Hematopoietic multipotent progenitor cell treated with erythropoietin and hydrocortisone succinate and interleukin-3 and kit ligand, for 17 days (in vitro differentiated cells): ENCODE data around the gene RBMS2.

Experiments
- DNase-seq: peaks from one replicate; pipeline ENCODE4 v3.0.0-alpha.2; 2015; ENCODE audit warnings: low spot score

RBMS2 gene

DNA sequence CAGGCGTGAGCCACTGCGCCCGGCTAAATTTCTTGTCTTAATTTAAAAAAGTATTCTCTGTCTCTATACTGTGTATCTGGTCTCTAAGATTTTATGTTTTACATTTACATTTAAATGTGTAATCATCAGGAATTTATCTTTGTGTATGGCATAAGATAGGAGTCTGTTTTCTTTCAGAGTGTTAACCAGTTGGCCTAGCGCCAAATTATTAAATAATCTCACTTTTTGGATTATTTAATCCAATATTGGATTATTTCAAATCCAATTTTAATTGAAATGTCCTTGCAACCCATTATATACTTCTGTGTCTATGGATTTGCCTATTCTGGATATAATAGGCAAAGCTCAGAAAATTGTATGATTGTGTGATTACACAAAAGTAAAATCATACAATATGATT lies 63.5 kb downstream of the RBMS2 start:
- DNase-seq: no peak

DNA sequence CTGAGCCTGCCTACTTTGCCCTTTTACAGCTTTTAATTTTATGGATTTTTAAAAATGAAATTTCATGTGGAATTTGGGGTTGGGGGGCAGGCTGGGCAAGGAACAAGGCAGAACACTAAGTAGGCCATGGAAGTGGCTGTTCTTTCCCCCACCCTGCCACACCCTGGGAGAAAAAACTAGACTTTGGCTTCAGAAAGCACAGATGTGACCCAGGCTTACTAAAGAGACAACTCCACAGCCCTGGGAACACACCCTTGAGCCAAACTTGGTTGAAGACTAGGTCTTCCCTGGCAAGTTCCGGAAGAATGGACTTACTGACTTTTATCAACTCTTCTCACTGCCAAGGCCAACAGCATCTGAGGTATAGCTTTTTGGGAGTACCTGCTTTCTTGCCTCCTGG lies 68.2 kb downstream of the RBMS2 start:
- no peak for DNase-seq

DNA sequence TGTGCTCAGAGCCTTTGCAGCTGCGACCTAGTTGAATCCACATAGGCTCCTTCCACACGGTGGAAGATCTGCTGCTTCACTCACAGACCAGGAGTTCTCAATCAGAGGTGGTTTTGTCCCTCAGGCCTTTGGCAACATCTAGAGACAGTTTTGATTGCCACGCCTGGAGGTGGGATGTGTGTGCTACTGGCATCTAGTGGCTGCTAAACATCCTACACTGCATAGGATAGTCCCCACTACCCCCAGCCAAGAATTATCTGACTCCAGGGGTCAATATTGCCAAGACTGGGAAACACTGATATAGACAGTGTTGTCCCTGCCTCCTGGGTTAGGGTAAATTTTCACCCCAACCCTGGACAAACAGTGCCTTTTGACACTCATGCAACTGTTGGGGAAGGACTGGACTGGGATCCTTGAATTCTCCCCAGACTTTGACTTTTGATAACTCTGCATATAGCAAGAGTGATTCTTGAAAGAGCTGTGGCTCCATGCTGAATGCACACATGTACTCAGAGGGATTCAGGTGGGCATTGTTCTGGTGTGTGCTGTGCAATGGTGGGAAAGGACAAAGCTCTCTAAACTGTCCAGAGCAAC lies 68.7 kb downstream of the RBMS2 start:
- DNase-seq: peak; percentile 26

DNA sequence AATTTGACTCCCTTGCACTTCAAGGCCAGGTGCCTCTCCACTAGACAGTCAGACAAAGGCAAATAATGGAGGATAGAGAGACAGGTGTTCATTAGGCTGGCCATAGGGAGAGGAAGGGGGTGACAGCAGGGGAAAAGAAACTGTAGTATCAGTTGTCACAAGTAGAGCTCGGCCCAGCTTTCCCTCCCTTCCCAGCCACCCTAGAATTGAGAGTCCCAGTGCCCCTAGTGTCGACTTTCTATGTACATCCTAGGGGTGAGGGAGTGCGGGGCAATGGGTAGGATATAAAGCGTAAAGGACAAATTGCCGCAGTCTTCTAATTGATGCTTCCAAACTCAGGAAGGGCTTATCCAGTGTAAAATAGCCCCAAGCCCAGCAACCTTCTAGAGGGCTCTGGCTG lies 69.5 kb downstream of the RBMS2 start:
- no peak for DNase-seq

DNA sequence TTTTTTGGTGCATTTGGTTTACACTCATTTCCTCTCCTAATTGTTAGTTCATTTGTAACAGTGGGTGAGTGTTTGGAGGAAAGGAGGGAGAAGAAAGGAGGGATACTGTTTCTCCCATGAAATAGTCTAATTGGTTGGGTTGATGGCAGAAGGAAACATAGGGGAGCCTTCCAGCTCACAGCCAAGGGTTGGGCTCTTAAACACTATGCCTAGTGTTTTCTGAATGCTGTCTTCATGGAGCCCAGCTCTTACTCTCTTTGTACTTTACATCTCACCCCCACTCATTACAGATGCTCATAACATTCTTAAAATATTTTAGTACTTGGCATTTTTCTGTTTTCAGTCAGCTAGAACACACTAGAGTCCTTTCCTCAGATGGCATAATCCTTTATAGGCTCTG lies 70.3 kb downstream of the RBMS2 start:
- DNase-seq: no peak

DNA sequence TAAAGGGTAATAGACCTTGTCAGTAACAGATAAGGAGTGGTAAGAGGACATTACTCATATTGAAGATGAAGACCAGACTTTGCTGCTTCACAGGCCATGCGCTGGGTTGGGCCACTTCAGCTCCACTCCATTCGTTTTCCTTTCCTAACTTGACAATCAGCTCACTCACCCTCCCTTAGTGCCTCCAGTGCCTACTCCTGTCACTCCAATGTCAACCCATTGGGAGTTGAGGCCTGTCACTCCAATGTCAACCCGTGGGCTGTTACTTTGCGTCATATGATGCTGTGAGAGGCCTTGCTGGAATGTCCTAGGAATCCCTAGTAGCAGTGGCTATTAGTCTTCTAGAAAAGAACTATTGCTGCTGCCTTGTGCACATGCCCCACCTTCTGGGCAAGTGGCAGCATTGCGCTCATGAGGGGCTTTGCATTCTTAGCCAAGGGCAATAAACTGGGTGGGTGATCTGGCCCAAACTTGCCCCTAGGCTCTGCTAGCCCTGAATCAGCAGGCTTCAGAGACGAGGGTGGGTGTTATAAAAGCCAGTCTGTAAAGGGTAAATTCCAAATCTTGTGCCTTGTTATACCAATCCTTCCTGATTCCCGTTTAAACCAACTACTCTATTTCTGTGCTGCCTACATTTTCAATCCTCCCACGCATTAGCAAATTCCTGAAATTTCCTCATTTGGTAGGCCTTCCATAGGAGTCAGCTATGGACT lies 72.4 kb downstream of the RBMS2 start:
- DNase-seq: peak; percentile 57

DNA sequence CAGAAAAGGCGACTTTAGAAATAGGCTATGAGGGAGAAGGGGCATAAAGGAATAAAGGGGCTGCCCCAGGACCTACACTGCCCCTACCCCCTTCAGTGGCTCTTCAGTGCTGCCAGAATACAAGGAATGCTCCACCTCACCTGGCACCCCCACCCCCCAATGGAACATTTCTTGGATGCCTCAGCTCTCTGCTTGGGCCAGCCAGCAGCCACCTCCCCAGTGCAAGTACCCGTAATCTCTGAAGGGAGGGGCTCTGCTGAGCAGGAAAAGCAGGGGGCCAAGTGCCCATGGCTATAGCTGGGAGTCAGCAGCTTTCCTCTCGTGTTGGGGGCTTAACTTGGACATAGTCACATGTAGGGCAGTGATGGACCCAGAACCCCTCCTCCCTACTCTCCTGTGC lies 75.2 kb downstream of the RBMS2 start:
- DNase-seq: no peak

DNA sequence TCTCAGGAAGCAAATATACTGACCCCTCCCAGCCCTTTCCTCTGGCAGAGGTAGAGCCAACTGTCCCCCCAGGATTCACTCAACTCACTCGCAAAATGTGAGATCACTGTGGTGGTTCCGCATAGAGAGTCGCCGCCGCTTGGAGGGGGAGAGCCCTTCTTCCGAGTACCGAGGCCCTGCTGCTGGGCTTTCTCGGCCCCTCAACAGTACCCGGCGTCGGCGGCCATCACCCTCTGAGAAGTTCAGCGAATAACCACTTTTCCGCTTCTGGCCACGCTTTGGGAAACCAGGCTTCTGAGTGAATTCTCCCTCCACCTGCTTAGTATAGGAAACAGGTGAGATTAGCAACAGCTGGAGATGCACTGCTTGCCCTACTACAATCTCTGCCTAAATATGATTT lies 77.4 kb downstream of the RBMS2 start:
- DNase-seq: no peak

DNA sequence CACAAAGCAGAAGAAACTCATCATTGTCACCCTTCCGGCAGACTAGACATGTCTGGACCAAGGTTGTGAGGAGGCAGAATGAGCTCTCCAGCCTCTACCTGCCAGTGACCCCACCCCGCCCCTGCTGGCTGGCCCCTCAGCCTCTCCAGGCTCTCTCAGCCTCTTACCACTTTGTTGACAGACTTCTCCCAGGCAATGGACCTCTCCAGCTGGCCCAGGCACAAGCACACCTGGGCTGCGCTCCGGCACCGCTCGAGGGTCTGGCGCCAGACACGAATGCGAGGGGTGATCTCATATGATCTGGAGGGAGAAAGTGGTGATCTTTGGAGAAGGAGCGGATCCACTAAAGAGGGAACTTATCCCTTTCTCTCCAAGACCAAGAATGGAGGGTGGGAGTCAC lies 78.2 kb downstream of the RBMS2 start:
- DNase-seq: no peak

DNA sequence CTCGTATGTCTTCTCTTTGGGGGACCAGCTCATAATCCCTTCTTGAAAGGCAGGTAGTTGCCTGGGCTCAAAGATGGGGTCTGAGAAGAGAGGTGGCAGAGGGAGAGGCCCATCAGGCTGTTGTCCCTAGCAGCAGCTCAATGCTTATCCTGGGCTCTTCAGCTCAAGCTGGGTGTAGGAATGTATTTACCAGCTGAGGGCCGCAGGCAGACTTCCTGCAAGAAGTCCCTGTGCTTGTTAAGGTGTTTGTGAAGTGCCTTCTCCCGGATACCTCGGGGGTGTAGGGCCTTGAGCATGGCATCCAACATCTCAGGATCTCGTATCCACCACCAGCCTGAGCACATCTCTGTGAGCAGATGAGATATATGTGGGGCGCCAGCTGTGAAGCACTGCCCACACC lies 79.1 kb downstream of the RBMS2 start:
- no peak for DNase-seq

DNA sequence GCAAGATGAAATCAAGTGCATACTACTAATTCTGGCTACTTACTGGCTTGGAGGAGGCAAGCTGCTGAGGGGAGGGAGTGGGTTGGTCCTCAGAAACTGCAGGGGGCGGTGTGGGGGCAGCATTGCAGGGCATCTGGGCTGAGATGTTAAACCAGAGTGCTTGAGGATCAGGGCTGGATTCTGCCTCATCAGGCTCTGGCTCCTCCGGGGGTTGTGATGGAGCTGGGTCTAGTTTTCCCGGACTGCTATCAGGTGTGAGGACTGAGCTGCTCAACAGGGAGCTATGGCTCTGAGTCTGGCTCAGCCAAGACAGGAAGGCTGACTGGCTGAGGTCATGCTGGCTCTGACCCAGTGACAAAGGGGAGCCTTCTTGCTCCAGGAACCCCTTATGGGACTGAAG lies 79.9 kb downstream of the RBMS2 start:
- peak; percentile 51 for DNase-seq

DNA sequence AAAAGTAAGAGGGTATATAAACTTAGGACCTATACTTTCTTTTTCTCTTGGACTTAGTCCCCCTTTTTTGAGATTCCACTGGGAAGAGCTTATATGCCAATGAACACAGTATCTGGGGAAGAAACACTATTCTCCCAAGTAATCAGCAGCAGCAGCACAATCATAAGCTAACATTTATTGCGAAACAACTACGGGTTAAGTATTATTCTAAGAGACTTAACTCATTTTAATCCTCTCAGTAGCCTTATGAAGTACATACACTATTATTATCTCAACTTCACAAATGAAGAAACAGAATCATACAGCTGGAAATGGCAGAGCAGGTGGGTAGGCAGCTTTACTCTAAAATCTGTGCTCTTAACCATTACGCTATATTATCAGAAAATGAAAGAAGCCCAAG lies 80.6 kb downstream of the RBMS2 start:
- DNase-seq: no peak

DNA sequence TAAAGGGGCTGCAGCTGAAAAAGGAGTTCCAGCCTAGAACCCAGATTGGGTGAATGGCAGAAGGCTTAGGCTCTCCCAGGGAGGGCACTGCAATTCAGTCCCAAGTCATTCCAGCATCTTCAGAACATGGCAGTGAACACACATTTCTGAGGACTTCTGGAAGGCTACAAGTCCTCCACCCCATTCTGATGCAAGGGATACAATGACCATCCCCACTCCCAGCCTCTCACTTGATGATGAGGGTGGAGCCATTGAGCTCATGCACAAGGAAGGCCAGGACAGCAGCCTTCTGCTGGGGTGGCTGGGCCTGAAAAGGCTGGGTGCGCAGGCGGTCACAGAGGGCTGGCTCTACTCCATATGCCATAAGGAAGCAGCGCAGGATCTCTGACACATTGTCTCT lies 82.7 kb downstream of the RBMS2 start:
- no peak for DNase-seq

DNA sequence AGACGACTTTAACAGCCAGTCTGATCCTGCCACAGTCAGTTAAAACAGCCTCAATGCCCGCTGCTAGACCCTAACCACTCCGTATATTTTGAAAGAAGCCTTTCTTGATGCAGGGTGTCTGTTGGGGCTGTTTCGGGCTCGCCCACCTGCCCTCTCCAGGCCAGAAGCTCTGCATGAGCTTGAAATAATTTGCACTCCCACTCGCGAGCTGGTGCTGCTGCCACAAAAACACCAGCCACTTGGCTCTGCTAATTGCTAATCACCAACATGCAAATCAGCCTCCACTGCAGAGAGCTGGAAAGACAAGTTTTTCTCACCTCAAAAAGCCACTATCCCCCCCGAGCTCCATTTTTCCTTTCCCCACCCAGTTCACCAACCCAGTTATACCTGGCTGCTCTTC lies 93.0 kb downstream of the RBMS2 start:
- DNase-seq: no peak

DNA sequence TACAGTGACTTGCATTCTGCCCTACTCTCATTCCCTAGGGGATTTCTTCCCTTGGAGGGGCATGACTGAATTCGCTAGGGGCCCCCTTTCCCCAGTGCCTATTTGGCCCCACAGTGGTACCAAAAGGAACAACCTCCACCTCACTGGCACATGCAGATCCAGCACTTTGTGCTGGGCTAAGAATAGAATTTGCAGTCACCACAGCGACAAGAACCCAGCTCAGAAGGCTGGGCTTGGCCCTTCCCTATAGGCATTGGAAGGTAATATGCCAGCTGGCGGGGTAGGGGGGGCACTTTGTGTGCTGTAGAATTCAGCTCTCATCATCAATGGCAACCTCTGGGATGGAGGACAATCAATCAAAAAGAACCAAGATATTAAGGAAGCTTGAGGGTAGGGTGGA lies 94.6 kb downstream of the RBMS2 start:
- DNase-seq: no peak

DNA sequence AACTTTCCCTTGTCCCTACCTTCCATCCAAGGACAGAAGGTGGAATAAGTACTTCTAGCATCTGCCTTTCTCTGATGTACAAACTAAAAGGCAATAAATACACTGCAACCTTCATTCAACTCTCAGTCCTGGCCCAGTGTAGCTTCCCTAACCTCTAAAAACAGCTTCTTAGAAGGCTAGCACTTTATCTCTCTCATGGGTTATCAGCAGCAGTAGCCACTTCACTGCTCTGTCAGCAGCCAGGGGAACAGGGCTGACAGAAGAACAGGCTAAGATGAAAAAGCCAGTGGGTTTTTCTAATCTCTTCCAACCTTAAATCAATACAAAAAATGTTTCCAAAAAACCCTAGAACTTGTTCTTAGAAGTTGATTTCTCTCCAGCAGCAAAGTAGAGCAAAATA lies 95.3 kb downstream of the RBMS2 start:
- DNase-seq: peak; percentile 35

DNA sequence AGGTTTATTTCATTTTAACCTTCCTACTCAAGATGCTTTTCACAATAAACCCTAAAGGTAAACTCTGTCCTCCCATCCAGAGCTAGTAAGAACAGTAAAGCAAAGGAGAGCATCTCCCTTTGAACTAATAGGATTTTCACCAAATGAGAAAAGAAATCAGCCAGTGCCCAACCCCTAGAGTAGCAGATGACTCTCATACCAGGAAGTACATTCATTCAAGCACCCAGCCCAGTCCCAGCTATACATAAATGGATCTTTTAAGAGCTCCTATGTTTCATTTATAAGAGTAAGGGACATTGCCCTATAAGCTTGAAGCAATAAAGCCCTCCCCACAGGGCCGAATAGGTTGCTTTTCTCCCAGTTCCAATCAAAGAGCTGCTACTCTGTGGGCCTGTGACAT lies 100.9 kb downstream of the RBMS2 start:
- no peak for DNase-seq

DNA sequence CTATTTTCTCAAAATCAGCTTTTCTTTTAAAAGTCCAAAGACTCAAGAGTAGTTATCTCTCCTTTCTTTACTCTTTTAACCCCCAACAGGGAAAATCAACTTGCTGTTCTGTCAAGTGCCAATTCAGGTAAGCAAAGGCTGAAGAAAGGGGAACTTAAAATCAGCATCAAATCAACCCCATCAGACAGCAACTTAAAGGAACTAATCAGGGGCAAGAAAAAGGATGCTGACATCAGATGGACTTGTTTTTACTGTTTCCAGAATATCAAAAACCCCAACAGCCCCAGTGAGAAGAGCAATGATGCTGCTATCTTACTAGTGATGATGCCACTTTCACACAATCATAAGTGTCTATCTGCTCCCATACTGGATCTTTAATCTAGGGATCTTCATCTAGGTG lies 105.1 kb downstream of the RBMS2 start:
- DNase-seq: no peak

DNA sequence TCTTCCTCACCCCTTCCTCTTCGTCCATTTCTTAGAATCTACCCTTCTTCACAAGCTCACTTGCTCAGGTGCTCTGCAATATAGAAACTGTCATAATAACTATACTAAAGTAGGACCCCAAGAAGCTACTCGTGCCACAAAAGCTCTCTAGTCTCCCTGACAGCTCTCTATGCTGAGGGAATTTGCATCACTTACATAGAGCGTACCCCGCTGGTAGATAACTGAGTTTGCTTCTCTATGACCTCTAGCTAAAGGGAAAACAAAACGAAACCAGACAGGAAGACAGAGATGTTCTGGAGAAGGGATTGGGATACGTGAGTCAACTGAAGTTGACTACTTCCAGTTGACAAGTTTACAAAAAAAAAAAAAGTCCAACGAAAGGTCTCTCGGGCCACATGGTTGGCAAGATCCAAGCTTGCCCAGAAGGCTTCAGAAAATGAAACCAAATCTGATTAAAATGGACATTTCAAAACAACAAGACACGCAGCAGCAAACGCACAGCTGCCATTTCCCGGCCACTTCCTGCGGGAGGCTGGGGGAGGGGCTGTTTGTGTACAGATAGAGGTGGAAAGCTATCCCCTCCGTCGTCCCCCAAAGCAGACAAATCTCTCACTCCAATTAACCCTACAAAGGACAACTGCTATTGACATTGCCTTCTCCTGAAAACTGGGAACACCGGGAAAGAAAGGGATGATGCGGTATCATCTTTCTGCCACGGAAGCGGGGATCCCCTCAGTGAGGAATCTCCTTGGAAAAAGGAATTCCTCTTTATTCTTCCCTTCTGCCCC lies 107.2 kb downstream of the RBMS2 start:
- peak; percentile 64 for DNase-seq

DNA sequence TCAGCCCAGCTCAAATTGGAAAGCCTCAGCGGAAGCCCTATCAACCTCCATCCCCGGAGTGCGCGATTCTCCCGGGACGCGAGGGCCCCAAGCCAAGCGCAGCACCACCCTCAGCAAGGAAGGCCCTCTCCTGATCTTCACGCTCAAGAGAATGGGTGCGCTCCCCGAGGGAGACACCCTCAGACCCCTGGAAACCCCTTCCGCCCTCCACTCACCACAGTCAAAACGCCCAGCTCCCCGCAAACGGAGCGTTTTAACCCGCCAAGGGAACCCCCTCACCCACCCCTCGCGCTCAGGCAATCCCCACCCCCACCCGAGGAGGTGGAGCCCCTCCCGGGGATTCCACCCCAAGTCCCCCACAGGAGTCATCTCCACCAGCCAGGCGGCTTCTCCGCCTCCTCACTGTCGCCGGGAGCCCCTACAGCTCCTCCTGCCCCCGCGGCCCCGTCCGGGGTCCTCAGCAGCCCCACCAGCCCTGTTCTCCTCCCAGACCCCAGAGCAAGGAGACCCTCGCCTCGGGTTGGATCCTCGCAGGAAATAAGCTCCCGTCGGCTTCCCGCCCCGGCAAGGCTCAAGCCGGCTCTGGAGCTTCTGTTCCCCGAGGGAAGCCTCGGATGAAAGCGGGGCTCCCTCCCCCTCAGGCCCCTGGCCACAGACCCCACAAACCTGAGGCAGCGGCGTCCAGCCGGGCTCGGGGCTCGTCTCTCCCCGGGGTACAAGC lies 108.0 kb downstream of the RBMS2 start:
- peak; percentile 58 for DNase-seq

DNA sequence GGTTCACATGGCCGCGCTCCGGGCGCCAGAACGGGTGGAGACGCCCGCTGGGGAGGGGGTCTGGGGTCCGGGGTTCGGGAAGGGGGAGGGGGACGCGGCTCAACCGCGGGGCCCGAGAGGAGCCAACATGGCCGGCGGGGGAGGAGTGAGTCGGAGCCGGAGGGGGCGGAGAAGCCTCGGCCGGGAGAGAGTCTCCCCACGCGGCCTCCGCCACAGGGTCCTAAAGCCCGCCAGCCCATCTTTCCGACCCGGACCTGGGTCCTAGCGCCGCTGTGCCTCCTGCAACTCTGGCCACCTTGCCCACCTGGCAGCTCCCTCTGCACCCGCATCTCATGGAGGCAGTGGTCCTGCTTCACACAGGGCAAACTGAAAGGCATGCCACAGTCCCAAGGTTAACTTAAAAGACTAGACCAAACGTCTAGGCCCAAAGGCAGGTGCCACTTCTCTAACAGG lies 108.6 kb downstream of the RBMS2 start, which contains the start of gene BAZ2A:
BAZ2A (minus strand) TSS at position 147 of the 453 bp plus-strand sequence. CDS start 12,796 bp downstream, outside the sequence.
- DNase-seq: peak; percentile 85
